GM18505 (cell line): ENCODE results near the gene BCAS4.
"Not testable (repeated sequence)": the region's sequence is repeated elsewhere in the genome, so short reads cannot be mapped to it uniquely, and the experiment has no call there.

ENCODE experiments used
- ATAC-seq: cut with Tn5 transposase; IDR thresholded peaks from one replicate; pipeline ENCODE4 v1.9.1; 2021; ENCODE audit not compliant: unreplicated experiment
- POLR2A ChIP-seq: IDR thresholded peaks from 4 replicates; pipeline ENCODE4 v1.6.1; 2011; ENCODE audit warnings: borderline replicate concordance; ENCODE audit not compliant: insufficient read depth, insufficient read length; ENCODE audit errors: extremely low read depth

Gene BCAS4

GRCh38 chr20:50787181-50787580 lies 7.7 kb upstream of the BCAS4 start:
- no peak for TF ChIP-seq POLR2A
- ATAC-seq = no peak

DNA sequence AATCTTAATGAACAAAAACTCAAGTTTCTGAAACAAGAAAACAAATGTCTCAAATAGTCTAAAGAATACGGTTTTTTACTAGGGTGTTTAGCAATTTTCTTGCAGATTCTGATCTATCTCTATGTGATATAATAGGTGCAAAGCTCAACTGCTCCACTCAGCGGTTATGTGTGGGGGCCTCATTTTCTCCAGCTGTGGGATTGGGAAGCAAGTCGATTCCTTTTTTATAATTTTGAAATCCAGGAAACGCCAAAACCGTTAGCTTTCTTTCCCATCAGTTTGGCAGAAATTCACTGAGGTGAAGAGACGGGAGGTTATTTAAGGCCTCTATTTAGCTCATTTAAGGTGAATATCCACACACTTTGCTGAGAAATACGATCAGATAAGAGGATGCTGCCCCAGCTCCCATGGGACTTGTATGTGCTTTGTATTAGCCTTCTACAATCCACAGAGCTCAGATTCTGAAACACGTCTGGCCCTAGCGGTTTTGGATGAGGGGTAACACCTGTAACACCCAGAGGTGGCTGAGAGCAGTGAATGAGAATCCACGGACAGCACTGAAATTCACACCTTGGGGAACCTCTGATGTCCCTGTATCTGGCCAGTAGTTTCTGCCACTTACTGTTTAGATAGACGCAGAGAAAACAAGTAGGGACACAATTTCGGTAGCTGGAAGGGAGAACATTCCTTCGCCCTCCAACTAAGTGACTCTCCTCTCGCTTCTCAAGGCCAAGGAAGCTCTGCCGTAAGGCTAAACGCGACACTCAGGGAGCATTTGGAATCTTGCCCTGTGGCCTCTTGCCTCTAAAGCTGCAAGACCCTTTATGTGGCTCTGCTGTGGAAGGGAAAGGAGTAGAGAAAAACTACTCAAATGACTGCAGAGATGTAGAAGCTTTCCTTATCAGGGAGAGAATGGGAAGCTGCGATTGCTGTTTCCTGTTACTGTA lies 6.5 kb upstream of the BCAS4 start:
- ATAC-seq = no peak

DNA sequence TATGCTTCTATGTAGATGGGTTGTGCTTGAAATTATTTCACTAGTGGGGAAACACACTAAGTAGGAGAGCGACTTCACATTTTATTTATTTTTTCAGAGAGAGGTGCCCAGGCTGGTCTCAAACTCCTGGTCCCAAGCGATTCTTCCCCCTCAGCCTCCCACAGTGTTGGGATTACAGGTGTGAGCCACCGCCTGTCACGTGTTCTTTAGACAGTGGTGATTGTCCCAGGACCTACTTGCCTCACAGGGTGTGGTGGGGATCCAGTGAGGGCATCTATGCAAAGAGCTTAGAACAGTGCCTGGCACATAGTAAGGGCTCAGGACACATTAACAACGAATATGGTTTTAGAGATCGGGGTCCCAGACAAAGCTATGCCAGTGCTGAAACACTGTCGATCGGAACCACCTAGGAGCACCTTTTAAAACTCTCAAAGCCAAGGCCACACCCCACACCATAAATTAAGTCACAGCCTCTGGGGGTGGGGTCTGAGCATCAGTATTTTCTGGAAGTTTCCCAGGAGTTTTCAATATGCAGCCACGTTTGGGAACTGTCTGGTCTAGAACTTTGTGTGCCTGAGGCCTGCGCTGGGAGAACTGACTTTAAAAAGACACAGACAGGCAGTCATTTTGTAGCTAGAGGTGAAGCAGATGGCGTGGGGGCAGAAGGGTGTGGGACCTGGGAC lies 4.8 kb upstream of the BCAS4 start:
- no peak for ATAC-seq
- TF ChIP-seq POLR2A = no peak

More for the DNA sequence above, 6.5 kb upstream of the BCAS4 start:
- no peak for TF ChIP-seq POLR2A

- peak; percentile 81 for TF ChIP-seq POLR2A
These were observed 4.1 kb upstream of the BCAS4 start for GRCh38 chr20:50790651-50791277.

DNA sequence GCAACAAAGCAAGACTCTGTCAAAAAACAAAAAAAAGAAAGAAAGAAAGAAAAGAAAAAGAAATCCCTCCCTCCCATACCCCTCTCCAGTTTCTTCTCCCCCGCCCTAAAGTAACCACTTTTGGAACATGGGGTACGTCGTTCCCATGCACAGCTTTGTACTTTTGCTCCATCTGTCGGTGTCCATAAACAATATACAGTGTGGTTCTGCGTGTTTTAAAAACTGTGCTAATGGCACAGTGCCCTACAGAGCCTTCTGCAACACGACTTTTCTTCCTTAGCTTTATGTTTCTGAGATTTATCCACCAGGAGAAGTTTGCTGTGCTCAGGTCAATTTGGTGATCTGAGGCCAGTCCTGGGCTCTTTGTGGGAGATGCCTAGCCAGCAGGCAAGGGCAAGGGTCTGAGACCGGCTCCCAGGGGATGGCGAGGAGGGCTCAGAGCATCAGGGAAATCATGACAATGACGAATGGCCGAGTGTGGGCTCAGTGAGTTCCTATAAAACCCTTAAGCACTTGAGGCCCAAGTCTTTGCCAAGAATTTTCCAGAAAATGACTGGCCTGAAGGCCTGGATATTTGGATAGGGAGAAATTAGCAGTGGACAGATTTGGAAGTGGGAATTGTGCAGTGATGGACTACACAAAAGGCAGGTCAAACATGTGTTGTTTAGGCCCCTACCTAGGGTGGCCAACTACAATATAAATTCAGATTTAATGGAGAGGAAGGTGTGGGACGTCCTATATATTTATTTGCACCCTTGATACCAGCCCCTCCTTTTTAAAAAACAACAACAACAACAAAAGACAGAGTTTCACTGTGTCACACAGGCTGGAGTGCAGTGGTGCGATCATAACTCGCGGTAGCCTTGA lies 1.9 kb upstream of the BCAS4 start:
- no peak for TF ChIP-seq POLR2A
- ATAC-seq = no peak

More at GRCh38 chr20:50790651-50791277, 4.1 kb upstream of the BCAS4 start:
- no peak for ATAC-seq

- ATAC-seq = not testable (repeated sequence)
These were observed 1.3 kb upstream of the BCAS4 start for GRCh38 chr20:50793575-50794016.

- no peak for TF ChIP-seq POLR2A
- ATAC-seq = peak; percentile 1
These were observed 548 bp upstream of the BCAS4 start for GRCh38 chr20:50794181-50794845.

GRCh38 chr20:50797142-50797541 lies 2.3 kb downstream of the BCAS4 start:
- ATAC-seq = no peak
- no peak for TF ChIP-seq POLR2A

DNA sequence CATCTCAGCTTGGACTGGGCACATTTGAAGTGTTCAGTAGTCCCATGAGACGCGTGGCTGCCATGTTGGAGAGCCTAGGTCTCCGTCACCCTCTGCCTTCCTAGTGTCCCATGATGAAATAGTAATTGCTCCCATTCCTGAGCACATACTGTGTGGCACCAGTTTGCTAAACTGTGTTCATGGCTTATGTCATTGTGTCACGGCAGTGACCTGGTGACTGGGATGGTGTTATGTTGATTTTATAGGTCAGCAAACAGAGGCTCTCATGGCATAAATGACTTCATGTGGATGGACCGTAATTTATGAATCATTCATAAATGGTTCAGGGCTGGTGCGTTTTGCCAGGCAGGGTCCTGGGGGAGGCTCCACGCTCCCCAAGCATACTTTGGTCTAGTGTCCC lies 3.8 kb downstream of the BCAS4 start:
- no peak for TF ChIP-seq POLR2A
- ATAC-seq = no peak

- no peak for ATAC-seq
- no peak for TF ChIP-seq POLR2A
These were observed 4.5 kb downstream of the BCAS4 start for GRCh38 chr20:50799176-50799889.

DNA sequence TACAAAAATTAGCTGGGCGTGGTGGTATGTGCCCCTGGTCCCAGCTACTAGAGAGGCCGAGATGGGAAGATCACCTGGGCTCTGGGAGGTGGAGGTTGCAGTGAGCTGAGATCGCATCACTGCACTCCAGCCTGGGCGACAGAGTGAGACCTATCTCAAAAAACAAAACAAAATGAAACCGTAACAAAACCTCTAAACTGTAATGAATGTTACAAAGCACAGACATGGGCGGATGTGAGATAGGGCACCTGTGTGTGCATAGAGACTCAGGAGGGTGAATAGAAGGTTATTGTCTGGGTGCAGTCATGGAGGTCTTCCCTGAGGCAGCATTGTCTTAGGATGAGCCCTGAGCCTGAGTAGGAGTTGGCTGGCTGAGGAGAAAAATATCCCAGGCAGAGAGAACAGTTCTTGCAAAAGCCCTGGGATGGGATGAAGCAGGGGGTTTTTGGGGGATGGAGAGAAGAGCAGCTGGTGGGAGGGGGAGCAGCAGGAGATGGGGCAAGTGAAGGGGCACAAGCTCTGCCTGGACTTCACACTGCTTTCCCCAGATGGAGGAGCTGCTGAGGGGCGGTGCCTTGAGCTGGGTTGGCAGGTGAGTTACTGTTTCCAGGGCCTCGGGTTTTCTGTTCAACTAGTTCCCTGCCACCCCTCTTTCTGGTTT lies 5.2 kb downstream of the BCAS4 start:
- ATAC-seq = peak; percentile 37
- TF ChIP-seq POLR2A = no peak

DNA sequence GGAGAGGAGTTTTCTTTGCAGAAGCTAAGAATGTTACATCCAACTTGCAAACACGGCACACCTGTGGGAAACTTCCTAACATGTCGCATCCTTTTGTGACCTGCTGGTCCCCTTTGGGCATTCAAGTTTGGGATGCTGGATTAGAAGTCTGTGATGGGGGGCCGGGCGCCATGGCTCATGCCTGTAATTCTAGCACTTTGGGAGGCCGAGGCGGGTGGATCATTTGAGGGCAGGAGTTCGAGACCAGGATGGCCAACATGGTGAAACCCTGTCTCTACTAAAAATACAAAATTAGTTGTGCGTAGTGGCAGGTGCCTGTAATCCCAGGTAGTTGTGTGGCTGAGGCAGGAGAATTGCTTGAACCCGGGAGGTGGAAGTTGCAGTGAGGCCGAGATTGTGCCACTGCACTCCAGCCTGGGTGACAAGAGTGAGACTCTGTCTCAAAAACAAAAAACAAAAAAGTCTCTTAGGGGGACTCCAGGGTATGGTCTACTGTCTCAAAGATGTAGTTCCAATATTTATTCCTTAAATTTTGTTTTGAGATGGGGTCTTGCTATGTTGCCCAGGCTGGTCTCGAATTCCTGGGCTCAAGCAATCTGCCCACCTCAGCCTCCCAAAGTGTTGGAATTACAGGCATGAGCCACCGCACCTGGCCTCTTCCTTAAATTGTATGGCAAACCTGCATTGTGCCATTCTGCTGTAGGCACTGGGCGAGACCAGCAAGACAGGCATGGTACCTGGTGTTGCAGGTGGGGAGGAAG lies 6.3 kb downstream of the BCAS4 start:
- not testable (repeated sequence) for ATAC-seq
